ENCODE results near the gene TRPM7. TPM values are rescaled to one million over a fixed set of nuclear protein-coding genes. Genes with fewer than 3 reads are reported as not detected.

The TRPM7 gene
- total RNA-seq, 3 donors from 2014 or later (not counting 1 experiment from before 2014, with no cell fraction given), result 41.8 to 54.4 (median 50.9) TPM

- no peak for TF ChIP-seq CTCF (IDR thresholded peaks at IDR 0.05)
- Histone ChIP-seq H3K4me3 (ENCODE audit: low read length) (no peak overlapping the region), H3K36me3 (ENCODE audit: control insufficient read depth, insufficient read depth, low read length) (peaks cover 13% of the 10 kb centered on the region), H3K27me3 (ENCODE audit: control insufficient read depth, insufficient read depth, low read length) (no peaks in the 10 kb centered on the region), H3K4me1 (ENCODE audit: control insufficient read depth, insufficient read depth, low read length) (peaks cover 9% of the 10 kb centered on the region), H3K9me3 (ENCODE audit: control insufficient read depth, insufficient read depth, low read length) (no peaks in the 10 kb centered on the region), H3K27ac (ENCODE audit: low read length) (no peak overlapping the region)
- H3K36me3 Mint-ChIP-seq, result no peaks in the 10 kb centered on the region
- no peak overlapping the region for H3K27ac Mint-ChIP-seq
- intact Hi-C loops (cut with micrococcal nuclease), result no loop called here
- peaks cover 15 to 27% of the 10 kb centered on the region in 2 donors for H3K4me1 Mint-ChIP-seq
- H3K9me3 Mint-ChIP-seq, result no peaks in the 10 kb centered on the region
- no peak overlapping the region for H3K4me3 Mint-ChIP-seq
- no peaks in the 10 kb centered on the region for H3K27me3 Mint-ChIP-seq (ENCODE audit: low read depth in 2 of 2)
- ATAC-seq, result peak; percentile 42 to 75 (median 53)
- 71% methylated on average over 1 of the region's 2 CpGs for WGBS (ENCODE audit: insufficient coverage)
- DNase-seq, result no peak
These were observed 128.6 kb downstream of the TRPM7 start for GRCh38 chr15:50558012-50558411.

- DNase-seq, result no peak
- H3K4me1 Mint-ChIP-seq, result peaks cover 14 to 22% of the 10 kb centered on the region in 2 donors
- Histone ChIP-seq H3K36me3 (ENCODE audit: control insufficient read depth, insufficient read depth, low read length) (peaks cover 13% of the 10 kb centered on the region), H3K9me3 (ENCODE audit: control insufficient read depth, insufficient read depth, low read length) (no peaks in the 10 kb centered on the region), H3K27ac (ENCODE audit: low read length) (no peak overlapping the region), H3K4me1 (ENCODE audit: control insufficient read depth, insufficient read depth, low read length) (peaks cover 9% of the 10 kb centered on the region), H3K27me3 (ENCODE audit: control insufficient read depth, insufficient read depth, low read length) (no peaks in the 10 kb centered on the region), H3K4me3 (ENCODE audit: low read length) (no peak overlapping the region)
- intact Hi-C loops (cut with micrococcal nuclease), result no loop called here
- peak overlapping the region in 1 of 2 donors; percentile 7 for H3K27ac Mint-ChIP-seq
- WGBS (ENCODE audit: insufficient coverage), result no CpG with 5 or more reads among the region's 2 CpGs
- no peaks in the 10 kb centered on the region for H3K27me3 Mint-ChIP-seq (ENCODE audit: low read depth in 2 of 2)
- H3K9me3 Mint-ChIP-seq, result no peaks in the 10 kb centered on the region
- no peak overlapping the region for H3K4me3 Mint-ChIP-seq
- no peaks in the 10 kb centered on the region for H3K36me3 Mint-ChIP-seq
- peak in 1 of 3 donors; percentile 52 for ATAC-seq
- no peak for TF ChIP-seq CTCF (IDR thresholded peaks at IDR 0.05)
These were observed 129.8 kb downstream of the TRPM7 start for GRCh38 chr15:50556642-50557371.

GRCh38 chr15:50552238-50552637, 134.4 kb downstream of the TRPM7 start:
- H3K4me1 Mint-ChIP-seq, result peaks cover 14% of the 10 kb centered on the region in 2 donors
- no peak for ATAC-seq
- WGBS (ENCODE audit: insufficient coverage), result 71% methylated on average over 2 of the region's 4 CpGs

More at GRCh38 chr15:50552238-50552637, 134.4 kb downstream of the TRPM7 start:
- no peak for TF ChIP-seq CTCF (IDR thresholded peaks at IDR 0.05)
- Mint-ChIP-seq H3K27ac (no peak overlapping the region), H3K36me3 (no peaks in the 10 kb centered on the region), H3K27me3 (ENCODE audit: low read depth in 2 of 2) (no peaks in the 10 kb centered on the region), H3K9me3 (no peaks in the 10 kb centered on the region), H3K4me3 (no peak overlapping the region)
- intact Hi-C loops (cut with micrococcal nuclease), result no loop called here
- Histone ChIP-seq H3K4me3 (ENCODE audit: low read length) (no peak overlapping the region), H3K9me3 (ENCODE audit: control insufficient read depth, insufficient read depth, low read length) (no peaks in the 10 kb centered on the region), H3K36me3 (ENCODE audit: control insufficient read depth, insufficient read depth, low read length) (no peaks in the 10 kb centered on the region), H3K4me1 (ENCODE audit: control insufficient read depth, insufficient read depth, low read length) (peaks cover 3% of the 10 kb centered on the region), H3K27me3 (ENCODE audit: control insufficient read depth, insufficient read depth, low read length) (no peaks in the 10 kb centered on the region), H3K27ac (ENCODE audit: low read length) (no peak overlapping the region)
- DNase-seq, result no peak
